AG04449 (cell line): ENCODE results near the gene COBL.

Experiments
- CTCF ChIA-PET: fragments of 350-600 bp; formaldehyde crosslinking; extraction: SDS; loops from one replicate; lab custom pipeline; 2021; ENCODE audit warnings: antibody characterized with exemption; lab: Yijun Ruan, JAX
- POLR2A ChIA-PET: fragments of 400-600, 350-600 bp; formaldehyde crosslinking; extraction: SDS; loops from one replicate; lab custom pipeline; 2020; ENCODE audit warnings: antibody characterized with exemption, inconsistent platforms; lab: Yijun Ruan, JAX
- DNase-seq: peaks from one replicate; pipeline ENCODE4 v3.0.0-alpha.2; 2010; ENCODE audit warnings: low read depth, low spot score
- H3K4me3 ChIP-seq: 2 replicates; pipeline ENCODE4 v1.5.1; 2011; ENCODE audit warnings: low read depth, mild to moderate bottlenecking, control low read depth, low read length
- TF ChIP-seq, protein P1 (sequence below): IDR thresholded peaks from one replicate; pipeline ENCODE4 v1.5.1; 2011; ENCODE audit warnings: mild to moderate bottlenecking, moderate library complexity, low read length, control low read depth, inconsistent platforms; ENCODE audit not compliant: insufficient read depth; ENCODE audit errors: missing control alignments

Gene COBL

DNA sequence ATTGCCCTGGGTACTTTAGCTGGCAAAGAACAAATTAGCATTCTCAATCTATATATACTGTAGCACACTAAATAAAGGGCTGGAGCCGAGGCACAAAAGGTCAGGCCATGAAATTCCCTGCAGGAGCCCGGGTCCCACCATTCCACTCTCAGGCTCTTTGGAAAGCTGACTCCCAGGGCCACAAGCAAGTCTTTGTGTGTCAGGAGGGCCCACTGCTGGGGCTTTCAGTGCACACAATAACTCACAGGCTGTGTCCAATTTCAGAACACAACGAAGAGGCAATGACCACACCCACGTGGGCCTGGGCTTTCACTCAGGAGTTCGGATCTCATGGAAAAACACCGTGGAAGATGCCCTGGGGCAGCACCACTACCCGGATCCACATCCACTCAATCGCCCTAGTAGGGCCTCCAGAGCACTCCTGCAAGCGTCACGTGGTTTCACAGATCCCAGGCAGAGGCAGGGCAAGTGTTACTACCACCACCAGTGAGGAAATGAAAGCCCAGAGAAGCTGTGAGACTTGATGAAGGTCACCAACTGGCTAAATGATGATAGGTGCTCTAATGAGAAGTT is 60.3 kb downstream of the COBL start:
- TF ChIP-seq, protein P1, sequence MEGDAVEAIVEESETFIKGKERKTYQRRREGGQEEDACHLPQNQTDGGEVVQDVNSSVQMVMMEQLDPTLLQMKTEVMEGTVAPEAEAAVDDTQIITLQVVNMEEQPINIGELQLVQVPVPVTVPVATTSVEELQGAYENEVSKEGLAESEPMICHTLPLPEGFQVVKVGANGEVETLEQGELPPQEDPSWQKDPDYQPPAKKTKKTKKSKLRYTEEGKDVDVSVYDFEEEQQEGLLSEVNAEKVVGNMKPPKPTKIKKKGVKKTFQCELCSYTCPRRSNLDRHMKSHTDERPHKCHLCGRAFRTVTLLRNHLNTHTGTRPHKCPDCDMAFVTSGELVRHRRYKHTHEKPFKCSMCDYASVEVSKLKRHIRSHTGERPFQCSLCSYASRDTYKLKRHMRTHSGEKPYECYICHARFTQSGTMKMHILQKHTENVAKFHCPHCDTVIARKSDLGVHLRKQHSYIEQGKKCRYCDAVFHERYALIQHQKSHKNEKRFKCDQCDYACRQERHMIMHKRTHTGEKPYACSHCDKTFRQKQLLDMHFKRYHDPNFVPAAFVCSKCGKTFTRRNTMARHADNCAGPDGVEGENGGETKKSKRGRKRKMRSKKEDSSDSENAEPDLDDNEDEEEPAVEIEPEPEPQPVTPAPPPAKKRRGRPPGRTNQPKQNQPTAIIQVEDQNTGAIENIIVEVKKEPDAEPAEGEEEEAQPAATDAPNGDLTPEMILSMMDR, result no peak
- DNase-seq, result no peak
- no peak overlapping the region for H3K4me3 ChIP-seq
- CTCF ChIA-PET, result no interaction called here
- POLR2A ChIA-PET, result no interaction called here

DNA sequence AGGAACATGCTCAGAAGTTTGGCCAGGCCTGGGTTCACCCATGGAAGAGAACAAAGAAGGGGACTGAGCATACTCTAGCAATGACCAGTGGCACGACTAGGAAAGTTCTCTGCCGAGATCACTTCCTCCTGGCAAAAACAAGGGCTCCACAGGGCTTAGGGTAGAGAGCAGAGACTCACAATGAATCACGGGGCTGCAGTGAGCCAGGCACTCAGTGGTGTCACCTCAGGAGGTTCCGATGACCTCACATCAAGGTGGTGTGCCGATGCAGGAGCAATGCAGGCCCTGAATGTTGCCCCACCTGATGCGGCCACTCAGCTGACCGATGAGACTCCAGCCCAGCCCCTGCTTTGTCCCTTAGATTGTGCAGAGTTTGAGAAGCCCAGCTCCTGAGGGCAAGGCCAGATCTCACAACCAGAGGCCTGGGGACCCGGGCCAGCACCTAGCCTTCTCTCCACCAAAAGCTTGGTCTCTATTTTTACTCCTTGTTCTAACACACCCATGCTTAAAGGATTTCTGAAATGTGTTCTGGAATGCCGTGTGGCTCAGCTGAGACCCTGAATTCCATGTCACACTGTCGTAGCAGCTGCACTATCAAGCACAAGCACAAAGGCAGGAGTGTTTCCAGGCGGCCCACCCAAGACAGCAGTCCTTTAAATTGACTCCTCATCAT is 60.9 kb downstream of the COBL start:
- H3K4me3 ChIP-seq, result no peak overlapping the region
- ChIA-PET POLR2A (no interaction called here), CTCF (no interaction called here)
- DNase-seq, result no peak
- TF ChIP-seq, protein P1, result no peak

DNA sequence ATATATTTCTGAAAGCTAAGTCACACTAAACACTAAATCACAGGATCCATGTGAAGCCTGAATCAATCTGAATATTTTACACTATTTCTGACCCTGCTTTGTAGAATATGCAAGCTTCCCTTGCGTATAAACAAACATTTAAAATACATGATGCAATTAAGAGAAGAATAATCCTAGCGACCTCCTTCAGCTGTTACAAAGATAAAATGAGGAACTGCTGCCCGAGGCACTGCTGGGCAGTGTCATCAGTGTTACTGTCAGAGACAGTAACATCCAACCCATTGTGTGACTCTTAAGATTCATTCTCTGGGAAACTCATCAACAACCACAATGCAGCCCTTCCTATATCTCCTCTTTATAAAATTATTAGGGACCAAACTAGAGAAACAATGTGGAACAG is 61.6 kb downstream of the COBL start:
- DNase-seq, result no peak
- CTCF ChIA-PET, result no interaction called here
- POLR2A ChIA-PET, result no interaction called here
- TF ChIP-seq, protein P1, result no peak
- H3K4me3 ChIP-seq, result no peak overlapping the region

DNA sequence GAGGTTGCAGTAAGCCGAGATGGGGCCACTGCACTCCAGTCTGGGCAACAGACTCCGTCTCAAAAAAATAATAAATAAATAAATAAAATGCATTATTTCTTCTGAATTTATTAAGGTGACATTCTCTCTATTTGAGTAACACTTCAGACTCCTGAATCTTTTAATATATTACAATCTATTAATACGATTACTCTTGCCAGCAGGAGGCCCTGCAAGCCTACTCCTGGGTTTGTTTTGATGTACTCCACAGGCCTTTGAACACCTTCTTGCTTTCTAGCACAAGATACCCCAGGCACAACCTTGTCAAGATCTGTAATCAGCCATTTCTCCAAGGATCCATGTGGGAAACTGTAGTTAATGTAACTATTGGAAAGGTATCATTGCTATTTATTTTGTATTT is 63.5 kb downstream of the COBL start:
- ChIA-PET POLR2A (no interaction called here), CTCF (no interaction called here)
- DNase-seq, result no peak
- no peak overlapping the region for H3K4me3 ChIP-seq
- TF ChIP-seq, protein P1, result no peak

DNA sequence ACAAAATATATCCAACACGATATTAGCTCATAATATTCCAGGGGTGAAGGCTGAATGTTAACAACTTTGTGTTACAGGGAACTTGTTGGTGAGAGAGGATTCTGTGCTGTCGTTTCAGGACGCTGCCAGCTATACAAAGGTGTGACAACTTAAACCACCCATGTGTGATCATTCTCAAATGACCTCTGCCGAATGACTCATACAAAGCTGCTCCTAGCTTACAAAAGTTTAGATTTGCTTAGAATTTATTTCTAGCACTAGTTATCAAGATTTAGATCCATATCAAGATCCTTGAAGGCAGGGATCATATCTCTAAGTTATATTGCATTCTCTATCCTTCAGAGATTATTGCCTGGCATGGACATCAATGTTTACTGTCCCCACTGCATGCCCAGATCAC is 65.3 kb downstream of the COBL start:
- ChIA-PET POLR2A (no interaction called here), CTCF (no interaction called here)
- H3K4me3 ChIP-seq, result no peak overlapping the region
- TF ChIP-seq, protein P1, result no peak
- no peak for DNase-seq

DNA sequence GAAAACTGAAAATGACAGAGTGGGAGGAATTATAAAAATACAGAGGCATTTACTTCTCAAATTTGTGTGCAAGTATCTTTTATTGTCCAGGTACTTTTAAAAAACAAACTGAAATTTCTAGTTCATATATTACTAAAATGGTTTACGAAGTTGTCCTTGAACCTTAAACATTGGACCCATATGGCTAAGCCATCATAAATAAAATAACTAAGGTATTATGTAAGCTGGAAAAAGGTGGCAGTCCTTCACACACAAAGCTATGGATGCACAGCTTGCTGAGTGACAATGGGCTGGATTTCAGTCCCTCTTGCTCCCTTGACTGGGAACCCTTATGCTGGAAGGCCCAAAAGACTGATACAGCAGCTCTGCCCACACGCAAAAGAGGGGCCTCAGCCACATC is 66.1 kb downstream of the COBL start:
- TF ChIP-seq, protein P1, result no peak
- DNase-seq, result no peak
- ChIA-PET CTCF (no interaction called here), POLR2A (no interaction called here)
- H3K4me3 ChIP-seq, result no peak overlapping the region
